ENCODE results near the gene GSDME. TPM values are rescaled to one million over a fixed set of nuclear protein-coding genes. Genes with fewer than 3 reads are reported as not detected.
A peak's percentile ranks its signal among the peaks of the same experiment; 100 is the strongest.

The GSDME gene
- total RNA-seq, 2 experiments from 2014 or later = 2.9 to 3.0 TPM

DNA sequence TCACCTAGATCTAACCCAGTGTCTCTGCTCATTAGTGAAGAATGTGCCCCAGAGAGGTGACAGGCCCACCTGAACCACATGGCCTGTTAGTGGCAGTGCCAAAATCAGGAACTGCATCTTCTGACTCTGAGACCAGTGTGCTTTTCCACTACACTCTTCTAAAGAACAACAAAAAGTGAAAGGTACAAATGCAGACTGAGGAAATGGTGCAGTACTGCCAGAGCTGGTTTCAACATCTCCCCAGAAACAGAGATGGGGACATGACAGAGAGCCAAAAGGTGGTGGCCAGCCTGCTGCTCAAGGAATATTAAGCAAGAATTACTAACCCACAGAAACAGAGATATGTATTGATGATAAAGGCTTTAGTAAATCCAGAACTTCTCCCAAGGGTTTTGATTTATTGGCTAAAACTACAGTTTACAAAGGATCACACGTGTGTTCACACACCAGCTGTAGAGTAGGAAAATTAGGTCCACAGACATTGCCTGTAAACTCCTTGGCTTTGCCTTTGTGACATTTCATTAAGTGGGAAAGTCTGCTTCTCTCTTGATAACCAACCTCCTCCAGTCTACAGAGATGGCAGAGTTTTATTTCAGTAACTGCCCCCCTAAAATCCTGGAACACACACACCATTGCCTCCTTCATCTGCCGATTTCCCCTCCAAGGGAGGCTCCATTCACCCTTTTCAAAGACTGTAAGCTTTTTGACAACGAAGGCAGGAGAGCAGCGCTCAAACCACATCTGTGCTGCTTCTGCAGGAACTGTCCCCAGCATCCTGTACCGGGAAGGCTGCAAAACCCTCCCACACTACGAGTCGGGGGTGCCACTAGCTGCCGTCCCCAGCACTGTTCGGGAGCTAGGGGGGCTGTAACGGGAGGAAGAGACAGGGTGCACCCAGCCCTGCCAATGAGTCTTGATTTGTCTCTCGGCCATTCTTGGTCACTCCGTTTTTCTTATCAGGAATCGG is 29.8 kb downstream of the GSDME start:
- ChIA-PET CTCF (interaction anchor here (1.1 kb wide), 1 partner anchor 367 kb away, joined by 5 read pairs; no protein-coding TSS in a partner anchor), POLR2A (interaction anchor here (0.6 kb wide), 1 partner anchor 49 kb away, joined by 3 read pairs; no protein-coding TSS in a partner anchor)
- H3K36me3 Mint-ChIP-seq (ENCODE audit: low read depth) = no peaks in the 10 kb centered on the region
- peaks cover 31% of the 10 kb centered on the region for H3K4me1 Mint-ChIP-seq (ENCODE audit: low read depth)
- no peak overlapping the region for H3K4me3 Mint-ChIP-seq
- H3K27ac Mint-ChIP-seq = peak overlapping the region; percentile 10
- no peaks in the 10 kb centered on the region for H3K9me3 Mint-ChIP-seq (ENCODE audit: insufficient read depth)
- DNase-seq (no peak), ATAC-seq (peak; percentile 39)
- H3K27me3 Mint-ChIP-seq (ENCODE audit: low read depth) = peaks cover 10% of the 10 kb centered on the region

- no peaks in the 10 kb centered on the region for H3K9me3 Mint-ChIP-seq (ENCODE audit: insufficient read depth)
- ChIA-PET POLR2A (no interaction called here), CTCF (no interaction called here)
- no peak for ATAC-seq
- DNase-seq = no peak
- H3K4me3 Mint-ChIP-seq = no peak overlapping the region
- no peaks in the 10 kb centered on the region for H3K36me3 Mint-ChIP-seq (ENCODE audit: low read depth)
- peaks cover 31% of the 10 kb centered on the region for H3K4me1 Mint-ChIP-seq (ENCODE audit: low read depth)
- H3K27ac Mint-ChIP-seq = no peak overlapping the region
- peaks cover 13% of the 10 kb centered on the region for H3K27me3 Mint-ChIP-seq (ENCODE audit: low read depth)
Observed at GRCh38 chr7:24725554-24726241, 31.6 kb downstream of the GSDME start.

DNA sequence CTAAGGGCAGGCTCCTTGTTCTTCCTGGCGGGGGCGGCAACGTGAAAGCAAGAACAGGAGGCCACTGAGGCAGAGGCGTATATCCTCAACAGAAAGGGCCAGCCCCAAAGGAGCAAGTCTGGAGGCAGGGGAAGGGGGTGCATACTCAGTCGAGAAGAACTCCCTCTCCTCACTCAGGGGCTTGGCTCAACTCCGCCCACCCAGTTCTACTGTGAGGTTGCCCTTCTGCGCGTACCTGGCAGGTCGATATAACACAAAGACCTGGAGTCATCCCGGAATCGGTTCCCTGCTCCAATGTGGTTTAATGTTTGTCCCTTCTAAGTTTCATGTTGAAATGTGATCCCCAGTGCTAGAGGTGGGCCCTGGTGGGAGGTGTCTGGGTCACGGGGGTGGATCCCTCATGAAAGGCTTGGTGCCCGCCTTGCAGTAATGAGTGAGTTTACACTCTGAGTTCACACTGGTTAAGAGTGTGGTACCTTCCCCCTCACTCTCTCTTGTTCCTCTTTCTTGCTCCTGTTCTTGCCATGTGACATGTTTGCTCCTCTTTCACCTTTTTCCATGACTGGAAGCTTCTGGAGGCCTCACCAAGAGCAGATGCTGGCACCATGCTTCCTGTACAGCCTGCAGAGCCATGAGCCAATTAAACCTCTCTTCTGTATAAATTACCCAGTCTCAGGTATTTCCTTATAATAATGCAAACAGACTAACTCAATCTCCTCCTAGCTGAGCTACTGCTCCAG is 32.6 kb downstream of the GSDME start:
- no peak for ATAC-seq
- H3K36me3 Mint-ChIP-seq (ENCODE audit: low read depth) = no peaks in the 10 kb centered on the region
- H3K27me3 Mint-ChIP-seq (ENCODE audit: low read depth) = peaks cover 10% of the 10 kb centered on the region
- ChIA-PET POLR2A (no interaction called here), CTCF (no interaction called here)
- H3K27ac Mint-ChIP-seq = no peak overlapping the region
- no peak overlapping the region for H3K4me3 Mint-ChIP-seq
- DNase-seq = no peak
- H3K4me1 Mint-ChIP-seq (ENCODE audit: low read depth) = peaks cover 29% of the 10 kb centered on the region
- H3K9me3 Mint-ChIP-seq (ENCODE audit: insufficient read depth) = no peaks in the 10 kb centered on the region

DNA sequence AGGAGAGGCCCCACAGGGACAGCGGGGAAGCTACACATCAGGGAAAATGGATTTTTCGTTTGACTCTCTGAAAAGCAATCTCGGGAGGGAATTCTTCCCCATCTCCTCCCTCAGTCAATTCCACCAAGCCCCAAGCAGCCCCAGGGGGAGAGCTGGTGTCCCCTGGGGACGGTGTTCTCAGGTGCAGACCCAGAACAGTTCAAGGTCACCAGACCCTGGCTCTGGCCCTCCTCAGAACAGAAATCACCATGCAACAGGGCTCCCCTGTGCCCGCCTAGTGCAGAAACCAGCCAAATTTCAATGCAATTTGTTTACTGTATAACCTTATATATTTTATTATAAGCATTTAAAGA is 34.1 kb downstream of the GSDME start:
- DNase-seq (no peak), ATAC-seq (no peak)
- Mint-ChIP-seq H3K36me3 (ENCODE audit: low read depth) (no peaks in the 10 kb centered on the region), H3K27me3 (ENCODE audit: low read depth) (peaks cover 7% of the 10 kb centered on the region), H3K9me3 (ENCODE audit: insufficient read depth) (no peaks in the 10 kb centered on the region), H3K27ac (no peak overlapping the region), H3K4me1 (ENCODE audit: low read depth) (peaks cover 25% of the 10 kb centered on the region), H3K4me3 (no peak overlapping the region)
- ChIA-PET POLR2A (no interaction called here), CTCF (no interaction called here)

DNA sequence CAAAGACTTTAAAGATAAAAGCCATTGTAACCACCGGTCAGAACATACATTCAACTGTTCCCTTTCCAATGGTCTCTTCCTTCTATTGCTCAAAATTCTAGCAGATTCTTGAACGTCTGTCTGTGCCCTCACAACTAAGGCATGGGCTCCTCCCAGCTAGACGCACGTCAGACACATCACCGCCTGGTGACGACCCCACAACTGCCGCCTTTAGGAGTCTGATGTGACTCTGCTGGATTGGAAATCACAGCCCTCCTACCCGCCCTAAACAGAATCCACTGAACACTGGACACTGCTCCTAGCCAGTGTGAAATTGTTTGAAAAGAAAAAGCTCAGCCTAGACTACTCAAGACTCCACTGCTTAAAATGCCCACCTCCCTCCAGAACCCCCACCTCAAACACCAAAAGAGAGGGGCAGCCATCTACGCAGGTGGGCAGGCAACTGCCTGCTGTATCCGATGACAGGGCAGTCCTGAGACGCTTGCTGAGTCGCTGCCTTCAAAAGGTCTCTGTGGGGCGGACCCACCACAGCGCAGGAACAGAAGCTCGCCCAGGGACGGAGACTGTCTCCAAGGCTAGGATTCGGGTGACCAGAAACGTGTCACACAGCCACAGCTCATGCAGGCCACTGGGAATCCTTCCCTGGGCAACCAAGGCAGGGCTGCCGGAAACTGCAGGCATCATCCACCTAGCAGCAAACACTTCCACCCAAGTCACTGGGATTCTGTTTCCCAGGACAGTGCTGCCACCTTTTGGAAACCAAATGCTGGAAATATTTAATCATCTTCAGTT is 34.7 kb downstream of the GSDME start:
- Mint-ChIP-seq H3K4me1 (ENCODE audit: low read depth) (peaks cover 22% of the 10 kb centered on the region), H3K36me3 (ENCODE audit: low read depth) (no peaks in the 10 kb centered on the region), H3K27me3 (ENCODE audit: low read depth) (peaks cover 7% of the 10 kb centered on the region), H3K27ac (no peak overlapping the region), H3K4me3 (no peak overlapping the region), H3K9me3 (ENCODE audit: insufficient read depth) (no peaks in the 10 kb centered on the region)
- ChIA-PET POLR2A (no interaction called here), CTCF (no interaction called here)
- DNase-seq (no peak), ATAC-seq (no peak)

DNA sequence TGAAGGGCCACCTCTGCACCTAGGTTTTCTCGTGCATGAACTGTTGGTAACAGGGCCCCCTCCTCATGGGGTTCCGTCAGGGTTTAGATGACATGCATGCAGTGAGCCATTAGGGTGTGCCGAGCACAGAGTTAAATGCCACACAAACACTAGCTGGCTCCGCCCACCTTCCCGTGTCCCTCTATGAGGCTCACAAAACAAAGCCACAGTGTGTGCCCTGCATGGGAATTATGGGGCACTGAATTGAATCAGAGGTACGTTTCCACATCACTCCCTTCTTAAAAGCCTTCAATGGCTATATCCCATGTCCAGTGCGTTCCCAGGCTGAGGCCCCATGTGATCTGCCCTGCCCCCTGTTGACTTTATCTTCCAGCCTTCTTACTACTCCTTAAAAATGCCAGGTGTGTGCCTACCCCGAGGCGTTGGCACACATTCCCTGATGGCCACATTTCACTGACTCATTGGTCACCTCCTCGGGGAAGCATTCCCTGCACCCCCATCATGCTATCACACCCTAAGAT is 35.7 kb downstream of the GSDME start:
- H3K9me3 Mint-ChIP-seq (ENCODE audit: insufficient read depth) = no peaks in the 10 kb centered on the region
- H3K27ac Mint-ChIP-seq = no peak overlapping the region
- ChIA-PET CTCF (no interaction called here), POLR2A (no interaction called here)
- peaks cover 3% of the 10 kb centered on the region for H3K27me3 Mint-ChIP-seq (ENCODE audit: low read depth)
- peaks cover 14% of the 10 kb centered on the region for H3K4me1 Mint-ChIP-seq (ENCODE audit: low read depth)
- ATAC-seq (no peak), DNase-seq (no peak)
- H3K4me3 Mint-ChIP-seq = no peak overlapping the region
- no peaks in the 10 kb centered on the region for H3K36me3 Mint-ChIP-seq (ENCODE audit: low read depth)

- H3K36me3 Mint-ChIP-seq (ENCODE audit: low read depth) = no peaks in the 10 kb centered on the region
- DNase-seq = no peak
- no peaks in the 10 kb centered on the region for H3K9me3 Mint-ChIP-seq (ENCODE audit: insufficient read depth)
- ATAC-seq = no peak
- peaks cover 4% of the 10 kb centered on the region for H3K27me3 Mint-ChIP-seq (ENCODE audit: low read depth)
- H3K27ac Mint-ChIP-seq = no peak overlapping the region
- CTCF ChIA-PET = no interaction called here
- no peak overlapping the region for H3K4me3 Mint-ChIP-seq
- peaks cover 23% of the 10 kb centered on the region for H3K4me1 Mint-ChIP-seq (ENCODE audit: low read depth)
- POLR2A ChIA-PET = no interaction called here
Observed at GRCh38 chr7:24720283-24720682, 37.0 kb downstream of the GSDME start.

DNA sequence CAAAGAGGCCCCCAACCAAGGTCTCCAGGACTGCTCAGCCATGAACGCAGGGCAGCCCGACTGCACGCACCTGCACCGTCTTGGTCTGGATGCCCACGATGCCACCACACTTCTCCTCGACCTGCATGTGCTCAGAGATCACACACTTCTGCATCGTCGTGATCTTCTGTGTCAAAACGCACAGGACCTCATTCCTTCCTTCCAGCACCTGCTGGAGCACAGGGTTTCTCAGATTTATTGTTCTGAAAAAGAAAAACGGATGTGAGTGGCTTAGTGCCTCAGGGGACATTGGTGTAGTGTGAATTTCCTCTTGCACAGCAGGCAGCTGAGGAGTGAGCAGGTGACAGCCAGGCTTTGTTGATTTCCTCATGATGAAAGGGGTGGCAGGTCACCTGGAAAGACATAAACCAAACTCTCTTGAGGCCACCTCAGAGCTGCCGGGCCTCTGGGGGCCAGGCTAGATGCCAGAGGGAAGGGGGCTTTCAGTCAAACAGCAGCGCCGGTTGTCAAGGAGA is 38.2 kb downstream of the GSDME start:
- POLR2A ChIA-PET = no interaction called here
- Mint-ChIP-seq H3K36me3 (ENCODE audit: low read depth) (no peaks in the 10 kb centered on the region), H3K4me1 (ENCODE audit: low read depth) (peaks cover 23% of the 10 kb centered on the region), H3K4me3 (no peak overlapping the region), H3K9me3 (ENCODE audit: insufficient read depth) (no peaks in the 10 kb centered on the region), H3K27ac (no peak overlapping the region), H3K27me3 (ENCODE audit: low read depth) (peaks cover 4% of the 10 kb centered on the region)
- DNase-seq (no peak), ATAC-seq (no peak)
- CTCF ChIA-PET = interaction anchor here (1.5 to 2.7 kb wide), 2 partner anchors 375 to 380 kb away, joined by 3 to 8 read pairs; no protein-coding TSS in a partner anchor

DNA sequence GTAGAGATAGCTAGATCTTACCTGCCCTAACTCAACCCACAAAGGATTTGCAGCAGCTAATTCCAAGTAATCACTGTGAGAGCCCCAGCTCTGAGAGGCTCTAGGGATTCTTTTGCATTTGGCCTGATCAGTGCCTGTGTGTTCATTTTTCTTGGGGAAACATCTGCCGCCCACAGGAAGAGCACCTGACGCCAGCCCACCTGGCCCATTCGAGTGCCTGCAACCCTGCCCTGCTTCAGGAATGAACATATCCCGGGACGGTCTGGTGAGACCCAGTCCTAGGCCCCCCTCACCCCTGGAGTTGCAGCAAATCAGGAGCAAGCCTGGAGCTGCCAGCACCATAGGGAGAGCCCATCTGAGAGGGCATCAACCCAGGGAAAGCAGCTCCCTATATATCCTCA is 38.8 kb downstream of the GSDME start:
- DNase-seq = no peak
- Mint-ChIP-seq H3K27me3 (ENCODE audit: low read depth) (peaks cover 6% of the 10 kb centered on the region), H3K4me3 (no peak overlapping the region), H3K36me3 (ENCODE audit: low read depth) (no peaks in the 10 kb centered on the region), H3K9me3 (ENCODE audit: insufficient read depth) (no peaks in the 10 kb centered on the region), H3K27ac (no peak overlapping the region), H3K4me1 (ENCODE audit: low read depth) (peaks cover 23% of the 10 kb centered on the region)
- ChIA-PET POLR2A (no interaction called here), CTCF (interaction anchor here (1.0 to 2.7 kb wide), 4 partner anchors 13 to 380 kb away, joined by 3 to 8 read pairs (median 4); no protein-coding TSS in a partner anchor)
- ATAC-seq = no peak

DNA sequence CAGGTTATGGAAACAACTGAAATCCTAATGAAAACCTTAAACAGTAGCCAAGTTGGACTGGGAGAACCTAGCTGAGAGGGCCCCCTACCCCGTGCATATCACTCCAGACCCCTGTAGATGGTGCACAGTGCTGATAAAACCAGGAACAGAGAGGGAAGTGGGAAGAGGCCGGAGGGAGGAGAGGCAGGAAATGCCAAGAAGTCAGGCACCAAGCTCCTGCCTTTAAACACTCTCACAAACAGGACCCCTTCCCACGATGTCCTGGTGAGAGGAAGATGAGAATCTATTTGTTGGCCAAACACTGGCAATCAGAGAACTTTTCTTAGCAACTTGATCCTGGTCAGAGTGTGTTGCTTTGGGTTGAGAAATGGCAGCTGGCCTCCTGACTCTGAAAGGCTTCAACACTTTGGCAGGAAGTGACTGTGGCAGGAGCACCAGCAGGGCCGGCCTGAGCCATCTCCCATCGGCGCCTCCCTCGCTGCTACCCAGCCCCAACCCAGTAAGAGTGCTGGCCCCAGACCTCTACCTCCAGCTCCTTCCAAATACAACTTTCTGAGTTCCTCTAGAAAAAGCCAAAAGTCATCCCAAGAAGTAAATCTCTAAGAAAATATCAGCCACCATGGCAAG is 39.5 kb downstream of the GSDME start:
- peaks cover 23% of the 10 kb centered on the region for H3K4me1 Mint-ChIP-seq (ENCODE audit: low read depth)
- no peak overlapping the region for H3K4me3 Mint-ChIP-seq
- CTCF ChIA-PET = interaction anchor here (1.0 to 2.7 kb wide), 4 partner anchors 12 to 381 kb away, joined by 3 to 8 read pairs (median 4); no protein-coding TSS in a partner anchor
- no peaks in the 10 kb centered on the region for H3K9me3 Mint-ChIP-seq (ENCODE audit: insufficient read depth)
- POLR2A ChIA-PET = no interaction called here
- H3K27me3 Mint-ChIP-seq (ENCODE audit: low read depth) = peaks cover 7% of the 10 kb centered on the region
- ATAC-seq (no peak), DNase-seq (no peak)
- H3K27ac Mint-ChIP-seq = no peak overlapping the region
- H3K36me3 Mint-ChIP-seq (ENCODE audit: low read depth) = no peaks in the 10 kb centered on the region
